ENCODE measurements around the gene POP7.

GRCh38 chr7:100670074-100670473 is 35.8 kb upstream of the POP7 start:
- TF ChIP-seq POLR2A (IDR thresholded peaks at IDR 0.05), result no peak
- TF ChIP-seq CTCF (IDR thresholded peaks at IDR 0.05), result no peak

Data from right lobe of liver (tissue), 4 donors.